GM18505 (cell line): ENCODE results near the gene TMEM229B.

Experiments used
- ATAC-seq: cut with Tn5 transposase; IDR thresholded peaks from one replicate; pipeline ENCODE4 v1.9.1; 2021; ENCODE audit not compliant: unreplicated experiment
- POLR2A ChIP-seq: IDR thresholded peaks from 4 replicates; pipeline ENCODE4 v1.6.1; 2011; ENCODE audit warnings: borderline replicate concordance; ENCODE audit not compliant: insufficient read depth, insufficient read length; ENCODE audit errors: extremely low read depth

The TMEM229B gene

DNA sequence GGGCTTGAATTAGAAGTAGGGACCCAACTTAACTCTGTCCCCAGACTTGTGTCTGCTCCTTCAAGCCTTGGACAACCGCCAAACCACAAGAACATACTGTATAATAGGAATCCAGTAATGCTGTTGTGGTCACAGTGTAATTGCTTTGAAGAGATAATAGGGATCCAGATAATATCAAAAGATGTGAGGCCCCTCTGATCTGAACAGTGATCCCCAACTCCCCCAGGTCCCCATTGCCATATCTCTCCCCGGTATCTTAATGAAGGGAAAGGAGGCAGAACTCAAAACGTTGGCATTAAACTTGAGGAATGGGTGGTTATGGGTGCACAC is 36.1 kb upstream of the TMEM229B start:
- no peak for TF ChIP-seq POLR2A

DNA sequence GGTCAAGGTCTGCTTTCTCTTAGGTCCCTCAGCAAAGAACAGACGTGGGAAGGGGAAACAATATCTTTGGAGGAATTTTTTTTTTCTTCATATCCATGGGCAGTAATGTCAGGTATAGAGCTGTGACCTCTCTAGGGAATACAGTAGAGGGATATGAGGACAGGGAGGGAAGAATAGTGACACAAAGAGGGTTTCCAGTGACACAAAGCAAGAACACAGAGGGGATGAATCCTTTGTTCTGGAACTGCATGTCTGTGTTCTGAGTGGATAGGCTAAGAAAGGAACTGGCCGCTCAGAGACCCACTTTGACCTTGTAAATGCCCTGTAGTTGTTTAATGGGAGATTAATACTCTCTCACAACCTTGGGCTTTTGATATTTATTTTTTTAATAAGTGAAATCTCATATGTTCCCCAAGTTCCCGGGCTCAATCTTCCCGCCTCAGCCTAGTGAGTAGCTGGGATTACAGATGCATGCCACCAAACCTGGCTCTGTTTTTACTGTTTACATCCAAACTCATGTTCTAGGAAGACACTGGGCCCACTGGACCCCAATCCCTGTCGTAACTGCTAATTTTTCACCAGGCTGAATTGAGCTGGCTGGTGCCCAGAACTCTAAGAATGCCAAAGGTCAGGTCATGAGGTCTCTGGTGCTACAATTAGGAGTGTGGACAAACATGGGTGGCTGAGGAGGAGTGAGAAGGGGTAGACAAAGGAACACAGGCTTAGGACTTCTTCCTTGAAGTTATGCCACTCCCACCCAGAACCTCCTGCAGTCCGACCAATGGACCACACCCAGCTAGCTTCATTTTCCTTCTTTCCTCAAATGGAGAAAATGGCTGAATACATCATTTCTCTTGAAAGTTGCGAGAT is 35.5 kb upstream of the TMEM229B start:
- TF ChIP-seq POLR2A, result no peak
- no peak for ATAC-seq

More for the DNA sequence above, 36.1 kb upstream of the TMEM229B start:
- no peak for ATAC-seq

DNA sequence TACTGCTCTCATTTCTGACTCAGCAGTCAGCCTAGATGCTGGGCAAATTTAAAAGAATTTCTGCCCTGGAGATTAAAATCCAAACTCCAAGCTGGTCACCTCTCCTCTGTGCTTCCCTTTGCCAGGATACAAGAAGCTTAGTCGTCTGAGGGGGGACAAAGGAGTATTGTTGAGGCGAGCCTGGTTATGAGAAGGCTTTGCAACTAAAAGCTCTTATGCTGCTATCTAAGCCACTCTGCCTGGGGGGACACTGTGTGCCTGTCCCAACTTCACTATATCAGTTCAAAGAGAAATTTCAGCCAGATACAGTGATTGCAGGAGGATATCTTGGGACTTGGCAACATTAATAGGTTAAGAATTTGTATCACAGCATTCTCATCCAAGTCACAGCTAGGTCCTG is 33.7 kb upstream of the TMEM229B start:
- no peak for ATAC-seq
- TF ChIP-seq POLR2A, result no peak

DNA sequence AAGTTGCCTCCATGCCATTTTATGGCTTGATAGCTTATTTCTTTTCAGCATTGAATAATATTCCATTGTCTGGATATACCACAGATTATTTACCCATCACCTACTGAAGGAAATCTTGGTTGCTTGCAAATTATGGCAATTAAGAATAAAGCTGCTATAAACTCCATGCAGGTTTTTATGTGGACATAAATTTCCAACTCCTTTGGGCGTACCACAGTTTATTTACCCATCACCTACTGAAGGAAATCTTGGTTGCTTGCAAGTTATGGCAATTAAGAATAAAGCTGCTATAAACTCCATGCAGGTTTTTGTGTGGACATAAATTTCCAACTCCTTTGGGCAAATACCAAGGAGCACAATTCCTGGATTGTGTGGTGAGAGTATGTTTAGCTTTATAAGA is 32.0 kb upstream of the TMEM229B start:
- TF ChIP-seq POLR2A, result no peak
- no peak for ATAC-seq

DNA sequence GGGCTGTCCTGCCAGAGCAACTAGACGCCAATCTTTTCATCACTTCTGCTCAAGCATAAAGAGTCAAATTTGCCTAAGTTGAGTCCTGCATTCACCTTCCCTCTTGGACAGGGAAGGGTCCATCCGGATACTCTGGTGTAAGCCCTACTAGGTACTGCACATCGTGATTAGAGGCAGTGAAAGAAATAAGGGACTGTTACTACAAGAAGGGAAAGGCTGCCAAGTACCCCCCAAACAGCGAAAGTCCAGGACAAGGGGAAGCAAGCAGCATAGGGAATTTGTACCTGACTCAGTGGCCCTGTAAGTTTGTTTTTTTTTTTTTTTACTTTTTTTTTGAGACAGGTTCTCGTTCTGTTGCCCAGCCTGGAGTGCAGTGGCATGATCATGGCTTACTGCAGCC is 30.9 kb upstream of the TMEM229B start:
- TF ChIP-seq POLR2A, result no peak
- no peak for ATAC-seq

DNA sequence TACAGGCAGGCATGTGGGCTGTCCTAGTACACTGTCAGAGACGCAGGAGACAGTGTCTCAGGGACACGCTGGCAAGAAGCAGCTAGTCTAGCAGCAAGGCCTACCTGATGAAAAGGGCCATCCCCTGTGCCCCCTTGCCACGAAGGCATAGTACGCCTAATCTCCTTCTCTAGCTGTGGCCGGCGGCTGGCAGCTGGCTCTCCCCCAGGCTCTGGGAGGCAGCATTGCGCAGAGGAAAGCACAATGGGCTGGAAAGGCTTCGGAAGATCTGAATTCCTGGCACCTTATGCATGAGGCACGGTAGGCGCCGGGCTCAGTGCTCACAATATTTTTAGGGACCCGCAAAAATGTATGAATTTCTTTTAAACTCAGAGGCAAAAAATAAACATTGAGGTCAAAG is 28.6 kb upstream of the TMEM229B start:
- ATAC-seq, result no peak
- TF ChIP-seq POLR2A, result no peak

DNA sequence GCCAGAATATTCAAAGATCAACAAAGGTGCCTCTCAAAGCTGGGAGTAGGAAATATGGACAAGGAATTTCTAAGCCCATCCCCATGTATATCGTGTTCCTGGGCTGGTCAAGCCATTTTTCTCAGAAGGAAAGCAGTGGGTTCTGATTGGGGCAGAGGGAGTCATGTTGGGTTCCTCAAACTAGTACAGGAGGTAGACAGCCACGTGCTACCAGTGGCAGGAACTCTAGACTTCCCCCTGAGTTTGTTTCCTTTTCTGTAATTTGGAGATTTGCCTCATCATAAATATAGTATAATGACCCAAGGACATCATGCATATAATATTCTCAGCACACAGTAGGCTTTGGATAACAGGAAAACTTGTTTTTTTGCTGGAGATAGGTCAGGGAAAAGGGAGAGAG is 28.2 kb upstream of the TMEM229B start:
- no peak for ATAC-seq
- no peak for TF ChIP-seq POLR2A

DNA sequence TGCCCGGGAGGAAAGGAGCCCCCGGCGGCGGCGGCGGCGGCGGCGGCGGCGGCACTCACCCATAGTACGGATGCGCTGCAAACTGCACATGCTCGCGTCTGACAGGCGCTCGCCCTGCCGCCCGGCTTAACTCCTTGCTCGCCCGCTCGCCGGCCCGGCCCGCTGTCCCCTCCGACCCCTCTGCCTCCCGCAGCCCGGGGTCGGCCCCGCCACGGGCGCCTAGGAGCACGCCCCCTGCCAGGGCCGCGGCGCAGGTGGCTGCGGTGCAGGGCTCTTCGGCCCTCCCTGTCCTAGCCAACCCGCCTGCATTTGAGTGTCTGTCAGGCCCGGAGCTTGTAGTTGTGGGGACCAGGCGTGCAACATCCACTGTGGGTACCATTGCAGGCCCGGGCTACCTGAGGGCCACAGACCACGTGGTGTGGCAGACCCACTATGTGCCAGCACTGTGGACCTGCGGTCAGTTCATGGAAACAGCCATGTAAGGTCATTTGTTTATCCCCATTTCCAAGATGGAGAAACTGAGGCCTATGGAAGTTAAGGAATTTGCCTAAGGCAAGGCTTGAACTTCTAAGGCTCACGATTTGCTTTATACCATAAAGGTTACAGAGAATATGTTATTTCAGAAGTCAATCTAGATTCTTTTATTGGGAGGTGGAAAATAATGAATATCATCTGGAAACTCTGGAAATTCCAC is 27.0 kb upstream of the TMEM229B start:
- TF ChIP-seq POLR2A, result no peak
- ATAC-seq, result no peak

DNA sequence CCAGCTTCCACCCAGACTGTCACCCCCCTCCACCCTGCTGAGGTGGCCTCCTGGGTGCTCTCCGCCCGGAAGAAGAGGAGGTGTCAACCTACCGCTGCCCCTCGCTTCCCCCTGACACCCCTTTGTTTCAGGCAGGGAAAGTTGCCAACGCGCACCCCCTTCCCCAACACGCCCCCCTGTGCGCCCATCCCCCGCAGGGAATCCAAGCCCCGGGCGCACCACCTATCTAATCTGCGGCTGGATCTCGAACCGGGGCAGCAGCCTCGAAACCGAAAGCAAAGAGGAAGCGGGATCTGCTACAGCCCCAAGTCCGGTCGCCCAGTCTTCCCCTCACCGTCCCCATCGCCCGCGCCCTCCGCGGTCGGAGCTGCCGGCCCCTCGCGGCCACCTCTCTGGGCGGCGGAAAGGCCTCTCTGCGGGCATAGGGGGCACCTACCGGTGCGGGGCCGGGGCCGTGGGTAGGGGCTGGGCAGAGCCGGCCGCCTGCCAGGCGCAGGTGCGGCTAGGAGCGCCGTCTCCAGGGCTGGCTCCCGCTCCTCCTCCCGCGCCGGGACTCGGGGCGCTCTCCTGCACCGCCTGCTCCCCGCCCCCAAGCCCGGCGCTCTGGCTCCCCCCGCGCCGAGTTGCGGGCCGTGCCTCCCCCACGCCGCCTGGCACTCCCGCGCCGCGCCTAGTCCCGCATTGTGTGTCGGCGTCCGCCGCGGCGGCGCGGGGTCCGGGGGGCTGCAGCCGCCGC is 26.3 kb upstream of the TMEM229B start:
- no peak for TF ChIP-seq POLR2A
- no peak for ATAC-seq

DNA sequence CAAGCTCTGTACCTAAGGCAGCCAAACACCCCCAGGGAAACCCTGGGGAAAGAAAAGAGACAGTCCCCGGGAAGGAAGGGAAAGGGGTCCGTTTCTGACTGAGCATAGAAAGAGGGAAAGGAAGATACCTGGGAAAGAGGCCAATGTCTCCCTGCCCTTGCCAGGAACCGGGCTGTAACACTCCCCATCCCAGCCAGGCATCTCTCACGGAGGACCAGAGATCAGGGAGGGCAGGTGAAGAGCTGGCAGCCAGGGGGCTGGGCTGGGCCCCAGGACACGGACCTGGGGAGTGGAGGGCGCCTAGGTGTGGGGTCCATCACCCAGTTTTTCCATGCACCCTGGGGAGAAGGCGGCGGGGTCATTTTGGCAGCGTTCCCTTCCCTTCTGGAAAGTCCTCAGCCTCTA is 25.7 kb upstream of the TMEM229B start:
- ATAC-seq, result no peak
- no peak for TF ChIP-seq POLR2A

DNA sequence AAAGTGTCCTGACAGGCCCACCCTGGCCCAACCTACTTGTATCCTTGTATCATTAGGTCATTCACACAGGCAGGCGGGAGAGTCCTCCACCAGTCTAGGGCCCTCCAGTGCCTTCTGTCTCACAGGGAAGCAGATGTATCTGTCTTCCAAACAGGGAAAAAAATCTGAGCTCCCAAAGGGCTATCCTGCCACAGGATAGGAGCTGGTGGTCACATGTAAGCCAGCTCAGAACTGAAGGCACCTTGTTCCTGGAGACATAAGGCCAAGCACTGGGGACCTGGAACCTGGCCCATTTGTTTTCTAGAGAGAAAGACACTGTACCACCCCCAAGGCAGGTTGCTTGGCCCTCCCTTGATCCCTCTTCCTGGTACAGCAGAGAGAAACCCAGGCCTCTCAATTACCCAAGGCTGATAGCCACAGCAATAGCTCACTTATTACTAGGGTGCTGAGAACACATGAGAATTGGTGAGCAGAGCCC is 25.1 kb upstream of the TMEM229B start:
- ATAC-seq, result no peak
- TF ChIP-seq POLR2A, result no peak

DNA sequence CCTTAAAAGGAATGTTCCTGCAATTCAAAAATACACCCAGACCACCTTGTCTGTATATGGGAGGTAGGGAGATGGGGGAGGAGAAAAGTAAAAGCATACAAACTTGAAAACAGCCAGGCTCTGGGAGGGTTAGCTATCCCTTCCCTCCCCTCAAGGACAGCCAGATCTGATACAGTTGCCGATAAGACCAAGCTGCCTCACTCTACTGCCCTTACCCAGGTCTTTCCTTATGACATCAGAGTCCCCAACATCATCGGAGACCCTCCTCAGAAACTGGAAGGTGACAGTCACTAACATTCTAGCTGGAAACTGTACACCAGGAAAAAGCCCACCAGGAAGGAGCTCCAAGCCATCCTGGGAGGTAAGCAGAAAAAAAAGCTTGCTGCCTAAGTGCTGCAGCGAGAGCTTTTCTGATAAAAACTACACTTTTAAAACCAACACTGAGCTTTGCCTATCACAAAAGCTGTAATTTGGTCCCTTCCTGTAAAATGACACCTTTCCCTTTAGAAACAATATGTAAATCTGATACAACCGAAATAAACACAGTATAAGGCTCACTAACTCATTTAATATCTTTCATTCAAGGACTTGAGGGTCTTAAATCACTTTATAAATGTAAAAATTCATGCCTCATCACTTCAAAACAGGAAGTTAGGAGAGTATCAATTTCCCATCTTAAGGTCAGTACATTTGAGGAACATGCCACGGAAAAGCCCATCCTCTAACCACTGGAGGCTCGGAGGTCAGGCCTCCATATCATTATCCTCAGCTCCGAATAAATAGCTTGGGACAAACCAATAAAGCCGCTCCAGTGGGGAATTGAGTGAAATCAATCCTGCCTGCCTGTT is 24.2 kb upstream of the TMEM229B start:
- ATAC-seq, result no peak
- no peak for TF ChIP-seq POLR2A

DNA sequence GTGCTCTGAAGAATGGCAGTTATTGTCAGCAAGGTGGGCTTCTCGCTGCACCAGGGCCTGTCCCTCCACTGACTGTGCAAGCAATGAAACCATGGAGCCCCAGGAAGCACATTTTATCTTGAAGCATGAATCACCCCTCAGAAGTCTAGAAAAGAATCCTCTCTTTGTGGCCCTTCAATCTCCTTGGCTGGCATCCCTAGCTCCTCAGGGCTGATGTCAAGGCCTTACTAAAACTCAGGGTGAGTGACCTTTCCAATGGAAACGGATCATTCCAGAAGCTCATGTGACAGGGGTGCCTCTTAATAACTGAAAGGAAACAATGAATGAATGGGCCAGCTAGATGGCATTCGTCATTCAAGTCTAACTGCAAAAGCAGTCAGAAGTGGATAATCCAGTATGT is 22.3 kb upstream of the TMEM229B start:
- no peak for ATAC-seq
- TF ChIP-seq POLR2A, result no peak
